Right lobe of liver (tissue), 4 donors: ENCODE data around the gene CROCC2.

ENCODE experiments used
- POLR2A ChIP-seq: fragments of 450-650 bp; IDR thresholded peaks from one replicate; pipeline ENCODE4 v1.6.1; 2017; ENCODE audit warnings: antibody characterized with exemption, mild to moderate bottlenecking
- TF ChIP-seq, protein P1 (sequence below), 4 donors: fragments of 200-600 bp in 3 of 4; fragments of 450-650 bp in 1 of 4; IDR thresholded peaks; one replicate each; pipeline versions ENCODE4 v1.5.1 to v1.8.0; 2016 to 2022; ENCODE audit warnings: antibody characterized with exemption in 4 of 4, mild to moderate bottlenecking in 2 of 4
- donor health status: DM: no; HTN: no; CAD: no.
- donor health status: DM: no; HTN: no; CAD: no.
- donor health status: DM: no; HTN: yes; CAD: no.

DNA sequence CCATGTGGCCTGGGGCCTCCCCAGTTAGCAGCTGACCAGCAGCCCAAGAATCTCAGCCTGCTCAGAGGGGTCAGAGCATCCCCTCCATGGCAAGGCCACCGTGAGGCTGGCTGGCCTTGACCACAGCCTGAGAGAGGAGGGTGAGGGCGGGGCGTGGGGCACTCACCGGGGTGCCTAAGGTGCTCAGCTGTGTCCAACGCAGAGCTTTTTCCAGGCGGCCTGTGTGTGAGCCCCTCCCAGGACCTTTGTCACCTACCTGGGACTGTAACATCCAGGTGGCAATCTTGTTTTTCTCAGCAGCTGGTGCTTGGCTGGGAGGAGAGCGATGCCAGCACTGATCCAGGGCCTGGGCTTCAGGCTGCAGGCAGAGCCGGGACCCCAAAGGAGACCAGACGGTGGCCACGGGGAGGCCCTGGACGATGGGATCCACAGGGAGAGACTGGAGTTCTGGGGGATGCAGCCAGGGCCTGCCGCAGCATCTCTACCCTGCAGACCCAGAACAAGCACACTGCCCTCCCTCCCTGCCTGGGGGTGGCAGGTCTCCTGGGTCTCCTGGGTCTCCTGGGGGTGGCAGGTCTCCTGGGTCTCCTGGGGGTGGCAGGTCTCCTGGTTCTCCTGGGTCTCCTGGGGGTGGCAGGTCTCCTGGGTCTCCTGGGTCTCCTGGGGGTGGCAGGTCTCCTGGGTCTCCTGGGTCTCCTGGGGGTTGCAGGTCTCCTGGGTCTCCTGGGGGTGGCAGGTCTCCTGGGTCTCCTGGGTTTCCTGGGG, 104.6 kb downstream of the CROCC2 start:
- TF ChIP-seq, protein P1, sequence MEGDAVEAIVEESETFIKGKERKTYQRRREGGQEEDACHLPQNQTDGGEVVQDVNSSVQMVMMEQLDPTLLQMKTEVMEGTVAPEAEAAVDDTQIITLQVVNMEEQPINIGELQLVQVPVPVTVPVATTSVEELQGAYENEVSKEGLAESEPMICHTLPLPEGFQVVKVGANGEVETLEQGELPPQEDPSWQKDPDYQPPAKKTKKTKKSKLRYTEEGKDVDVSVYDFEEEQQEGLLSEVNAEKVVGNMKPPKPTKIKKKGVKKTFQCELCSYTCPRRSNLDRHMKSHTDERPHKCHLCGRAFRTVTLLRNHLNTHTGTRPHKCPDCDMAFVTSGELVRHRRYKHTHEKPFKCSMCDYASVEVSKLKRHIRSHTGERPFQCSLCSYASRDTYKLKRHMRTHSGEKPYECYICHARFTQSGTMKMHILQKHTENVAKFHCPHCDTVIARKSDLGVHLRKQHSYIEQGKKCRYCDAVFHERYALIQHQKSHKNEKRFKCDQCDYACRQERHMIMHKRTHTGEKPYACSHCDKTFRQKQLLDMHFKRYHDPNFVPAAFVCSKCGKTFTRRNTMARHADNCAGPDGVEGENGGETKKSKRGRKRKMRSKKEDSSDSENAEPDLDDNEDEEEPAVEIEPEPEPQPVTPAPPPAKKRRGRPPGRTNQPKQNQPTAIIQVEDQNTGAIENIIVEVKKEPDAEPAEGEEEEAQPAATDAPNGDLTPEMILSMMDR (IDR thresholded peaks at IDR 0.05) = no peak
- TF ChIP-seq POLR2A = no peak
